ENCODE measurements around the gene PHF24. TPM values are rescaled to one million over a fixed set of nuclear protein-coding genes. Genes with fewer than 3 reads are reported as not detected.

The PHF24 gene
- total RNA-seq, 1 donor from 2014 or later: 19.2 TPM

GRCh38 chr9:35029852-35030251, 71.8 kb downstream of the PHF24 start:
- FAIRE-seq (no peak), DNase-seq (ENCODE audit: low spot score in 2 of 2) (no peak)

Other genes with a start within 250 kb of the PHF24 start
- not detected for gene CCL21, start 248.1 kb upstream of the PHF24 start, total RNA-seq
- 57.1 TPM for gene DNAJB5, start 31.5 kb downstream of the PHF24 start, total RNA-seq
- 205 TPM for gene VCP, start 114.3 kb downstream of the PHF24 start, total RNA-seq
- gene FANCG, start 121.7 kb downstream of the PHF24 start, total RNA-seq: 18.8 TPM
- gene PIGO, start 138.3 kb downstream of the PHF24 start, total RNA-seq: 6.9 TPM
- 55.4 TPM for gene STOML2, start 144.8 kb downstream of the PHF24 start, total RNA-seq
- gene ATOSB, start 157.6 kb downstream of the PHF24 start, total RNA-seq: 12.2 TPM
- gene UNC13B, start 203.7 kb downstream of the PHF24 start, total RNA-seq: 17.9 TPM